22Rv1 (cell line): ENCODE data around the gene HSBP1L1.
"Not testable (repeated sequence)": the region's sequence is repeated elsewhere in the genome, so short reads cannot be mapped to it uniquely, and the experiment has no call there.

Source experiments
- ZFX ChIP-seq: fragments of 450-650 bp; IDR thresholded peaks from 2 replicates; pipeline ENCODE4 v1.6.1; 2017; ENCODE audit warnings: antibody characterized with exemption, borderline replicate concordance
- TF ChIP-seq, protein P1 (sequence below): fragments of 450-650 bp; IDR thresholded peaks from 2 replicates; pipeline ENCODE4 v1.5.1; 2017; ENCODE audit warnings: mild to moderate bottlenecking

GRCh38 chr18:79999701-80000100, 35.3 kb downstream of the HSBP1L1 start:
- TF ChIP-seq, protein P1, sequence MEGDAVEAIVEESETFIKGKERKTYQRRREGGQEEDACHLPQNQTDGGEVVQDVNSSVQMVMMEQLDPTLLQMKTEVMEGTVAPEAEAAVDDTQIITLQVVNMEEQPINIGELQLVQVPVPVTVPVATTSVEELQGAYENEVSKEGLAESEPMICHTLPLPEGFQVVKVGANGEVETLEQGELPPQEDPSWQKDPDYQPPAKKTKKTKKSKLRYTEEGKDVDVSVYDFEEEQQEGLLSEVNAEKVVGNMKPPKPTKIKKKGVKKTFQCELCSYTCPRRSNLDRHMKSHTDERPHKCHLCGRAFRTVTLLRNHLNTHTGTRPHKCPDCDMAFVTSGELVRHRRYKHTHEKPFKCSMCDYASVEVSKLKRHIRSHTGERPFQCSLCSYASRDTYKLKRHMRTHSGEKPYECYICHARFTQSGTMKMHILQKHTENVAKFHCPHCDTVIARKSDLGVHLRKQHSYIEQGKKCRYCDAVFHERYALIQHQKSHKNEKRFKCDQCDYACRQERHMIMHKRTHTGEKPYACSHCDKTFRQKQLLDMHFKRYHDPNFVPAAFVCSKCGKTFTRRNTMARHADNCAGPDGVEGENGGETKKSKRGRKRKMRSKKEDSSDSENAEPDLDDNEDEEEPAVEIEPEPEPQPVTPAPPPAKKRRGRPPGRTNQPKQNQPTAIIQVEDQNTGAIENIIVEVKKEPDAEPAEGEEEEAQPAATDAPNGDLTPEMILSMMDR: not testable (repeated sequence)
- TF ChIP-seq ZFX: not testable (repeated sequence)
